ENCODE measurements around the gene TTLL8. TPM values are rescaled to one million over a fixed set of nuclear protein-coding genes. Genes with fewer than 3 reads are reported as not detected.

TTLL8 gene
- total and polyA plus RNA-seq, 11 donors, result not detected

DNA sequence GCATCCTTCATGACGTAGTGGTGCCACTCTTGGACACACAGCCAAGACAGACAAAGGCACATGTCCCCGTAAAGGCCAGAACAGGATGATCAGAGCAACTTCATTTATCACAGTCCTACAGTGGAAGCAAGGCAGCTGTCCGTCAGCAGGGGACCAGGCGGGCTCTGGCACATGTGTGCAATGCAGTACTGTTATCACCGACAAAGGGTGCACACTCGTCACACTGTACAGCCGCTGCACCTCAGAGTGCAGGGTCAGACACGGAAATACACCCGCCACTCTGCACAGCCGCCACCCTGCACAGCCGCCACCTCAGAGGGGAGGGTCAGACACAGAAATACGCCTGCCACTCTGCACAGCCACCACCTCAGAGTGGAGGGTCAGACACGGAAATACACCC is 32.1 kb downstream of the TTLL8 start:
- DNase-seq (no peak), ATAC-seq (no peak)
- peaks cover 0 to 34% (median 6%) of the 10 kb centered on the region in 9 donors for H3K27me3 ChIP-seq
- H3K36me3 ChIP-seq, result no peaks in the 10 kb centered on the region
- H3K4me3 ChIP-seq, result no peak overlapping the region
- intact Hi-C loops (cut with DNase I), result no loop called here
- 70 to 84% (median 79%) methylated on average over 12 to 13 of the region's 13 CpGs for WGBS, 4 donors
- no peak overlapping the region for H3K27ac ChIP-seq
- H3K9me3 ChIP-seq, result no peaks in the 10 kb centered on the region
- TF ChIP-seq, protein P1, sequence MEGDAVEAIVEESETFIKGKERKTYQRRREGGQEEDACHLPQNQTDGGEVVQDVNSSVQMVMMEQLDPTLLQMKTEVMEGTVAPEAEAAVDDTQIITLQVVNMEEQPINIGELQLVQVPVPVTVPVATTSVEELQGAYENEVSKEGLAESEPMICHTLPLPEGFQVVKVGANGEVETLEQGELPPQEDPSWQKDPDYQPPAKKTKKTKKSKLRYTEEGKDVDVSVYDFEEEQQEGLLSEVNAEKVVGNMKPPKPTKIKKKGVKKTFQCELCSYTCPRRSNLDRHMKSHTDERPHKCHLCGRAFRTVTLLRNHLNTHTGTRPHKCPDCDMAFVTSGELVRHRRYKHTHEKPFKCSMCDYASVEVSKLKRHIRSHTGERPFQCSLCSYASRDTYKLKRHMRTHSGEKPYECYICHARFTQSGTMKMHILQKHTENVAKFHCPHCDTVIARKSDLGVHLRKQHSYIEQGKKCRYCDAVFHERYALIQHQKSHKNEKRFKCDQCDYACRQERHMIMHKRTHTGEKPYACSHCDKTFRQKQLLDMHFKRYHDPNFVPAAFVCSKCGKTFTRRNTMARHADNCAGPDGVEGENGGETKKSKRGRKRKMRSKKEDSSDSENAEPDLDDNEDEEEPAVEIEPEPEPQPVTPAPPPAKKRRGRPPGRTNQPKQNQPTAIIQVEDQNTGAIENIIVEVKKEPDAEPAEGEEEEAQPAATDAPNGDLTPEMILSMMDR (IDR thresholded peaks at IDR 0.05), result no peak
- TF ChIP-seq POLR2A (IDR thresholded peaks at IDR 0.05), result no peak
- peaks cover 0 to 10% (median 4%) of the 10 kb centered on the region in 12 donors for H3K4me1 ChIP-seq

DNA sequence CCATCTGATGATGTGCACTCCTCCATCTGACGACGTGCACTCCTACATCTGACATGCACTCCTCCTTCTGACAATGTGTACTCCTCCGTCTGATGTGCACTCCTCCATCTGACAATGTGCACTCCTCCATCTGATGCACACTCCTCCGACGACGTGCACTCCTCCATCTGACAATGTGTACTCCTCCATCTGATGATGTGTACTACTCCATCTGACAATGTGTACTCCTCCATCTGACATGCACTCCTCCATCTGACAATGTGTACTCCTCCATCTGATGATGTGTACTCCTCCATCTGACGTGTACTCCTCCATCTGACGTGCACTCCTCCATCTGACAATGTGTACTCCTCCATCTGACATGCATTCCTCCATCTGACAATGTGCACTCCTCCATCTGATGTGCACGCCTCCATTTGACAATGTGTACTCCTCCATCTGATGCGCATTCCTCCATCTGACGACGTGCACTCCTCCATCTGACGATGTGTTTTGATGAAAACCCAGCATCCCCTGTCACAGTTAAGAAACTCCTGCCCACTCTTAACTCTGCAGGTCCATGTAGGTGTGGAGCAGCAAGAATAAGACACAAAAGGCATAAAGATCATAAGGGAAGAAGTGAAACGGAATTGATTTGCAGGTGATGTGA is 35.8 kb downstream of the TTLL8 start:
- ATAC-seq (no peak), DNase-seq (no peak)
- no peak overlapping the region for H3K27ac ChIP-seq
- no peak for TF ChIP-seq POLR2A (IDR thresholded peaks at IDR 0.05)
- TF ChIP-seq, protein P1 (IDR thresholded peaks at IDR 0.05), result no peak
- intact Hi-C loops (cut with DNase I), result no loop called here
- 79 to 88% (median 83%) methylated on average over 14 of the region's 14 CpGs for WGBS, 4 donors
- no peaks in the 10 kb centered on the region for H3K9me3 ChIP-seq
- no peaks in the 10 kb centered on the region for H3K36me3 ChIP-seq
- H3K27me3 ChIP-seq, result peaks cover 0 to 17% (median 3%) of the 10 kb centered on the region in 9 donors
- no peak overlapping the region for H3K4me3 ChIP-seq
- no peaks in the 10 kb centered on the region for H3K4me1 ChIP-seq

DNA sequence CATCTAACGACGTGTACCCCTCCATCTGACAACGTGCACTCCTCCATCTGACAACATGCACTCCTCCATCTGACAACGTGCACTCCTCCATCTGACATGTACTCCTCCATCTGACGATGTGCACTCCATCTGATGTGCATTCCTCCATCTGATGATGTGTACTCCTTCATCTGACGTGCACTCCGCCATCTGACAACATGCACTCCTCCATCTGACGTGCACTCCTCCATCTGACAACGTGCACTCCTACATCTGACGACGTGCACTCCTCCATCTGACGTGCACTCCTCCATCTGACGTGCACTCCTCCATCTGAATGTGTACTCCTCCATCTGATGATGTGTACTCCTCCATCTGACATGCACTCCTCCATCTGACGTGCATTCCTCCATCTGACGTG is 37.5 kb downstream of the TTLL8 start:
- 89 to 93% (median 90%) methylated on average over 15 of the region's 15 CpGs for WGBS, 4 donors
- Histone ChIP-seq H3K4me1 (peaks cover 0 to 11% (median 0%) of the 10 kb centered on the region in 12 donors), H3K36me3 (no peaks in the 10 kb centered on the region), H3K9me3 (no peaks in the 10 kb centered on the region), H3K27ac (no peak overlapping the region), H3K4me3 (no peak overlapping the region), H3K27me3 (peaks cover 4 to 34% (median 17%) of the 10 kb centered on the region in 9 donors)
- DNase-seq (no peak), ATAC-seq (no peak)
- no peak for TF ChIP-seq POLR2A (IDR thresholded peaks at IDR 0.05)
- TF ChIP-seq, protein P1 (IDR thresholded peaks at IDR 0.05), result no peak
- intact Hi-C loops (cut with DNase I), result no loop called here

DNA sequence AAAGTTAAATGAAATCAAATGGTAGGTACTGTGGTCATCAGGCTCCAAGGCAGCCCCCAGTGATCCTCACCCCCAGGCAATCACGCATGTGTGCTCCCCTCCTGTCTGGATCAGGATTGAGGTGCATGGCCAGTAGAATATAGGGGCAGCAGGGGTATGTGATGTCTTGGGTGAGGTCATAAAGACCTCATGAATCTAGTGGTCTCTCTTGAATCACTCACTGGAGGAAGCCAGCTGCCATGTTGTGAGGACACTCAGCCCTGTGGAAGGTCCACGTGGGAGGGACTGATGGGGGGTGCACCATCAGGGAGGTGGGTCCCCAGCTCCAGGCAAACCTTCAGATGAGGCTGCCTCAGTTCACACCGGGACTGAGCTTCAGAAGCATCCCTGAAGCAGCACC is 38.8 kb downstream of the TTLL8 start:
- ATAC-seq (no peak), DNase-seq (no peak)
- Histone ChIP-seq H3K27ac (peak overlapping the region in 1 of 12 donors; percentile 63), H3K9me3 (no peaks in the 10 kb centered on the region), H3K4me3 (no peak overlapping the region), H3K36me3 (no peaks in the 10 kb centered on the region), H3K27me3 (peaks cover 15 to 39% (median 30%) of the 10 kb centered on the region in 9 donors), H3K4me1 (peaks cover 0 to 16% (median 4%) of the 10 kb centered on the region in 12 donors)
- 64 to 75% (median 72%) methylated on average over 3 of the region's 3 CpGs for WGBS, 4 donors
- intact Hi-C loops (cut with DNase I), result no loop called here
- TF ChIP-seq POLR2A (IDR thresholded peaks at IDR 0.05), result no peak
- TF ChIP-seq, protein P1 (IDR thresholded peaks at IDR 0.05), result no peak

Data from heart left ventricle (tissue), 16 donors.